WTC11 (cell line): Measurements from ENCODE around the gene ZC3H12D. TPM values are rescaled to one million over a fixed set of nuclear protein-coding genes. Genes with fewer than 3 reads are reported as not detected.

Experiments
- ATAC-seq: fragments of 200-7000 bp; cut with Tn5 transposase; 2 replicates; pipeline ENCODE4 v1.10.0; 2021; ENCODE audit warnings: mild to moderate bottlenecking, moderate library complexity
- CTCF ChIA-PET: fragments of 300-600 bp; sonication (Branson Sonifier 250); formaldehyde crosslinking; loops from one replicate; lab custom pipeline; 2021; ENCODE audit warnings: antibody characterized with exemption; lab: Charles Lee
- POLR2A ChIA-PET: fragments of 350-600 bp; sonication (Branson Sonifier 250); formaldehyde crosslinking; loops from one replicate; lab custom pipeline; 2021; ENCODE audit warnings: antibody characterized with exemption; lab: Charles Lee
- DNase-seq: peaks from one replicate; pipeline ENCODE4 v3.0.0; 2021; ENCODE audit warnings: low spot score
- H3K27ac Mint-ChIP-seq: 2 replicates; pipeline ENCODE4 v1.8.0; 2021; ENCODE audit warnings: mixed read lengths
- H3K27me3 Mint-ChIP-seq: 2 replicates; pipeline ENCODE4 v1.8.0; 2021; ENCODE audit warnings: low read depth, mild to moderate bottlenecking, moderate library complexity, mixed read lengths
- H3K36me3 Mint-ChIP-seq: 2 replicates; pipeline ENCODE4 v1.8.0; 2021; ENCODE audit warnings: mixed read lengths
- H3K4me1 Mint-ChIP-seq: 2 replicates; pipeline ENCODE4 v1.8.0; 2022; ENCODE audit warnings: mixed read lengths
- H3K4me3 Mint-ChIP-seq: 2 replicates; pipeline ENCODE4 v1.8.0; 2021; ENCODE audit warnings: mild to moderate bottlenecking, moderate library complexity, mixed read lengths
- H3K9me3 Mint-ChIP-seq: 2 replicates; pipeline ENCODE4 v1.8.0; 2021; ENCODE audit warnings: mixed read lengths
- AR ChIP-seq: fragments of 250-450 bp; sonication (Bioruptor Pico); IDR thresholded peaks from 2 replicates; pipeline ENCODE4 v1.9.0; 2021; ENCODE audit warnings: mild to moderate bottlenecking
- CDX4 ChIP-seq: fragments of 250-450 bp; sonication (Bioruptor Pico); IDR thresholded peaks from 2 replicates; pipeline ENCODE4 v1.9.0; 2021; ENCODE audit warnings: moderate library complexity, mild to moderate bottlenecking, inconsistent platforms, borderline replicate concordance
- CREM ChIP-seq: sonication (generic); formaldehyde crosslinking; IDR thresholded peaks from 2 replicates; pipeline ENCODE4 v1.8.1; 2022; ENCODE audit warnings: mild to moderate bottlenecking, missing genetic modification reagents, moderate library complexity
- EMX1 ChIP-seq: fragments of 250-450 bp; sonication (Bioruptor Pico); IDR thresholded peaks from 2 replicates; pipeline ENCODE4 v1.8.0; 2021; ENCODE audit warnings: mild to moderate bottlenecking
- ETV6 ChIP-seq: sonication (generic); formaldehyde crosslinking; IDR thresholded peaks from 2 replicates; pipeline ENCODE4 v1.8.1; 2022; ENCODE audit warnings: mild to moderate bottlenecking, missing genetic modification reagents
- IRF2 ChIP-seq: sonication (generic); formaldehyde crosslinking; IDR thresholded peaks from 2 replicates; pipeline ENCODE4 v1.8.0; 2022; ENCODE audit warnings: low read depth, missing genetic modification reagents, borderline replicate concordance
- KAT7 ChIP-seq: sonication (generic); formaldehyde crosslinking; IDR thresholded peaks from 2 replicates; pipeline ENCODE4 v1.8.1; 2023; ENCODE audit warnings: missing genetic modification reagents, mild to moderate bottlenecking, borderline replicate concordance
- MXD4 ChIP-seq: fragments of 250-450 bp; sonication (Bioruptor Pico); IDR thresholded peaks from 2 replicates; pipeline ENCODE4 v1.8.0; 2021; ENCODE audit warnings: mild to moderate bottlenecking, moderate library complexity, borderline replicate concordance
- NFATC4 ChIP-seq: fragments of 250-450 bp; sonication (Bioruptor Pico); IDR thresholded peaks from 2 replicates; pipeline ENCODE4 v1.9.0; 2021; ENCODE audit warnings: mild to moderate bottlenecking
- RELA ChIP-seq: sonication (generic); formaldehyde crosslinking; IDR thresholded peaks from 2 replicates; pipeline ENCODE4 v1.8.1; 2022; ENCODE audit warnings: missing genetic modification reagents, mild to moderate bottlenecking, borderline replicate concordance
- SMAD4 ChIP-seq: sonication (generic); formaldehyde crosslinking; IDR thresholded peaks from 2 replicates; pipeline ENCODE4 v1.8.0; 2022; ENCODE audit warnings: mild to moderate bottlenecking, missing genetic modification reagents
- USF1 ChIP-seq: sonication (generic); formaldehyde crosslinking; IDR thresholded peaks from 2 replicates; pipeline ENCODE4 v1.8.0; 2022; ENCODE audit warnings: mild to moderate bottlenecking, missing genetic modification reagents
- ZNF219 ChIP-seq: sonication (generic); formaldehyde crosslinking; IDR thresholded peaks from 2 replicates; pipeline ENCODE4 v1.8.0; 2023; ENCODE audit warnings: missing genetic modification reagents, mild to moderate bottlenecking, borderline replicate concordance
- ZNF396 ChIP-seq: fragments of 250-450 bp; sonication (Bioruptor Pico); IDR thresholded peaks from 2 replicates; pipeline ENCODE4 v1.8.0; 2021; ENCODE audit warnings: mild to moderate bottlenecking, moderate library complexity, borderline replicate concordance
- total RNA-seq: library from RNA; stranded (reverse); gene quantifications from 3 replicates; pipeline ENCODE4 v1.2.3, GENCODE V29; 2021
- TF ChIP-seq, protein P1 (sequence below): sonication (generic); formaldehyde crosslinking; IDR thresholded peaks from 2 replicates; pipeline ENCODE4 v1.8.1; 2022; ENCODE audit warnings: low read depth, missing genetic modification reagents, borderline replicate concordance
- TF ChIP-seq, protein P2 (sequence below): sonication (generic); formaldehyde crosslinking; IDR thresholded peaks from 2 replicates; pipeline ENCODE4 v1.8.1; 2022; ENCODE audit warnings: mild to moderate bottlenecking, missing genetic modification reagents, moderate library complexity, borderline replicate concordance
- TF ChIP-seq, protein P3 (sequence below): sonication (generic); formaldehyde crosslinking; IDR thresholded peaks from 2 replicates; pipeline ENCODE4 v1.8.1; 2022; ENCODE audit warnings: low read depth, mild to moderate bottlenecking, moderate library complexity, missing genetic modification reagents, borderline replicate concordance
- TF ChIP-seq, protein P4 (sequence below): fragments of 250-450 bp; sonication (Bioruptor Pico); IDR thresholded peaks from 2 replicates; pipeline ENCODE4 v2.1.2; 2022; ENCODE audit warnings: mild to moderate bottlenecking, moderate library complexity
- TF ChIP-seq, protein P5 (sequence below): sonication (generic); formaldehyde crosslinking; IDR thresholded peaks from 2 replicates; pipeline ENCODE4 v1.8.0; 2022; ENCODE audit warnings: mild to moderate bottlenecking, missing genetic modification reagents
- TF ChIP-seq, protein P6 (sequence below): sonication (generic); formaldehyde crosslinking; IDR thresholded peaks from 2 replicates; pipeline ENCODE4 v1.8.1; 2022; ENCODE audit warnings: mild to moderate bottlenecking, moderate library complexity, missing genetic modification reagents

The ZC3H12D gene
- total RNA-seq, 1 experiment from 2014 or later = 0.13 TPM

GRCh38 chr6:149453597-149454345 is 31.0 kb downstream of the ZC3H12D start (continued):
- TF ChIP-seq, protein P1, sequence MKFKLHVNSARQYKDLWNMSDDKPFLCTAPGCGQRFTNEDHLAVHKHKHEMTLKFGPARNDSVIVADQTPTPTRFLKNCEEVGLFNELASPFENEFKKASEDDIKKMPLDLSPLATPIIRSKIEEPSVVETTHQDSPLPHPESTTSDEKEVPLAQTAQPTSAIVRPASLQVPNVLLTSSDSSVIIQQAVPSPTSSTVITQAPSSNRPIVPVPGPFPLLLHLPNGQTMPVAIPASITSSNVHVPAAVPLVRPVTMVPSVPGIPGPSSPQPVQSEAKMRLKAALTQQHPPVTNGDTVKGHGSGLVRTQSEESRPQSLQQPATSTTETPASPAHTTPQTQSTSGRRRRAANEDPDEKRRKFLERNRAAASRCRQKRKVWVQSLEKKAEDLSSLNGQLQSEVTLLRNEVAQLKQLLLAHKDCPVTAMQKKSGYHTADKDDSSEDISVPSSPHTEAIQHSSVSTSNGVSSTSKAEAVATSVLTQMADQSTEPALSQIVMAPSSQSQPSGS (CRISPR knock-in tag) = no peak
- TF ChIP-seq USF1 (CRISPR knock-in tag) (no peak), EMX1 (no peak), ETV6 (CRISPR knock-in tag) (no peak), ZNF396 (CRISPR knock-in tag) (no peak), RELA (no peak), KAT7 (no peak)
- TF ChIP-seq, protein P2, sequence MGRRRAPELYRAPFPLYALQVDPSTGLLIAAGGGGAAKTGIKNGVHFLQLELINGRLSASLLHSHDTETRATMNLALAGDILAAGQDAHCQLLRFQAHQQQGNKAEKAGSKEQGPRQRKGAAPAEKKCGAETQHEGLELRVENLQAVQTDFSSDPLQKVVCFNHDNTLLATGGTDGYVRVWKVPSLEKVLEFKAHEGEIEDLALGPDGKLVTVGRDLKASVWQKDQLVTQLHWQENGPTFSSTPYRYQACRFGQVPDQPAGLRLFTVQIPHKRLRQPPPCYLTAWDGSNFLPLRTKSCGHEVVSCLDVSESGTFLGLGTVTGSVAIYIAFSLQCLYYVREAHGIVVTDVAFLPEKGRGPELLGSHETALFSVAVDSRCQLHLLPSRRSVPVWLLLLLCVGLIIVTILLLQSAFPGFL (CRISPR knock-in tag) = no peak
- TF ChIP-seq, protein P3, sequence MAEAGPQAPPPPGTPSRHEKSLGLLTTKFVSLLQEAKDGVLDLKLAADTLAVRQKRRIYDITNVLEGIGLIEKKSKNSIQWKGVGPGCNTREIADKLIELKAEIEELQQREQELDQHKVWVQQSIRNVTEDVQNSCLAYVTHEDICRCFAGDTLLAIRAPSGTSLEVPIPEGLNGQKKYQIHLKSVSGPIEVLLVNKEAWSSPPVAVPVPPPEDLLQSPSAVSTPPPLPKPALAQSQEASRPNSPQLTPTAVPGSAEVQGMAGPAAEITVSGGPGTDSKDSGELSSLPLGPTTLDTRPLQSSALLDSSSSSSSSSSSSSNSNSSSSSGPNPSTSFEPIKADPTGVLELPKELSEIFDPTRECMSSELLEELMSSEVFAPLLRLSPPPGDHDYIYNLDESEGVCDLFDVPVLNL = no peak
- TF ChIP-seq, all 79 proteins: peak for 0

DNA sequence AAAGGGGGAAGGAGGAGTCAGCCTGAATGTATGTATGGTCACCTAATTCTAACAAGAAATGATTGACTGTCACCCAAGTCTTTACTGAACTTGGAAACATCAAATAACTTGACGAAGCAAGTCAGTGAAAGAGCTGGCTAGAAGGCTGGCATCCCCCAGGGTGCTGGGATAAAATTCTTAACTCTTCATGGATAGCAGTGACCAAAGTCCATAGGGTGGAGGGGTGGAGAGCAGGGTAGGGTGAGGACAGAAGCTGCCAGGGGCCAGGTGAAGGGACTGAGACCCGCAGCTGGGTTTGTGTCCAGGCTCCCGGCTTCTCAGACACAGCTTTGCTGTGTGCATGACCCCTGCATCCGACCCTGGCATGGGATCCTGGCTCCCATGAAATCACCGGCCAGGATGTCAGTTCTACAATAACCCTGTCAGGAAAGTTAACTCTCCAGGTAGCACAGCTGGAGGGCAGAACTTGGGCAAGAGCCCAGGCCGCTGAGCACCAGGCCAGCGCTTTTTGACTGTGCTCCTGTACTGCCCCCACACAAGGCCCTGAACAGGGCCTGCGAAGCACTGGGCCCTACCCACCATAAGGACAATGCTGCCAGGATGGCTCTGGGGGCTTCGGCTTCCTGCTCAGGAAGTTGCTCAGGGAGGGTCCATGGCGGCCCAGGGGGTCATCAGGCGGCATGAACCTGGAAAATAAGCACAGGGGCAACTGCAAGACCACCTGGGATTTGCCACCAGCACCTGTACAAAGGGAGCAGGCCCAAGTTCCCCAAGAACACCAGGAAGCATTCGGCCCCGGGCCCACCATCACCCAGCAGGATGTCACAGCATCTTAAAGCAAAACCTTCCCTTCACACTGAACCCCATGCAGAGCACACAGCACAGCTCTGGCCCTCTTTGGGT is 32.5 kb downstream of the ZC3H12D start:
- Mint-ChIP-seq H3K27ac (no peak overlapping the region), H3K4me1 (no peaks in the 10 kb centered on the region), H3K4me3 (peak overlapping the region; percentile 53), H3K36me3 (no peaks in the 10 kb centered on the region), H3K9me3 (no peaks in the 10 kb centered on the region), H3K27me3 (peaks cover 47% of the 10 kb centered on the region)
- POLR2A ChIA-PET = no interaction called here
- ATAC-seq (no peak), DNase-seq (no peak)
- CTCF ChIA-PET = no interaction called here
- TF ChIP-seq SMAD4 (CRISPR knock-in tag) (no peak), NFATC4 (no peak), ZNF219 (CRISPR knock-in tag) (no peak), CDX4 (CRISPR knock-in tag) (no peak), AR (CRISPR knock-in tag) (no peak), CREM (CRISPR knock-in tag) (no peak), MXD4 (CRISPR knock-in tag) (no peak), IRF2 (CRISPR knock-in tag) (no peak)
- TF ChIP-seq, protein P4, sequence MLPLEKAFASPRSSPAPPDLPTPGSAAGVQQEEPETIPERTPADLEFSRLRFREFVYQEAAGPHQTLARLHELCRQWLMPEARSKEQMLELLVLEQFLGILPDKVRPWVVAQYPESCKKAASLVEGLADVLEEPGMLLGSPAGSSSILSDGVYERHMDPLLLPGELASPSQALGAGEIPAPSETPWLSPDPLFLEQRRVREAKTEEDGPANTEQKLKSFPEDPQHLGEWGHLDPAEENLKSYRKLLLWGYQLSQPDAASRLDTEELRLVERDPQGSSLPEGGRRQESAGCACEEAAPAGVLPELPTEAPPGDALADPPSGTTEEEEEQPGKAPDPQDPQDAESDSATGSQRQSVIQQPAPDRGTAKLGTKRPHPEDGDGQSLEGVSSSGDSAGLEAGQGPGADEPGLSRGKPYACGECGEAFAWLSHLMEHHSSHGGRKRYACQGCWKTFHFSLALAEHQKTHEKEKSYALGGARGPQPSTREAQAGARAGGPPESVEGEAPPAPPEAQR (CRISPR knock-in tag) = no peak
- TF ChIP-seq, protein P5, sequence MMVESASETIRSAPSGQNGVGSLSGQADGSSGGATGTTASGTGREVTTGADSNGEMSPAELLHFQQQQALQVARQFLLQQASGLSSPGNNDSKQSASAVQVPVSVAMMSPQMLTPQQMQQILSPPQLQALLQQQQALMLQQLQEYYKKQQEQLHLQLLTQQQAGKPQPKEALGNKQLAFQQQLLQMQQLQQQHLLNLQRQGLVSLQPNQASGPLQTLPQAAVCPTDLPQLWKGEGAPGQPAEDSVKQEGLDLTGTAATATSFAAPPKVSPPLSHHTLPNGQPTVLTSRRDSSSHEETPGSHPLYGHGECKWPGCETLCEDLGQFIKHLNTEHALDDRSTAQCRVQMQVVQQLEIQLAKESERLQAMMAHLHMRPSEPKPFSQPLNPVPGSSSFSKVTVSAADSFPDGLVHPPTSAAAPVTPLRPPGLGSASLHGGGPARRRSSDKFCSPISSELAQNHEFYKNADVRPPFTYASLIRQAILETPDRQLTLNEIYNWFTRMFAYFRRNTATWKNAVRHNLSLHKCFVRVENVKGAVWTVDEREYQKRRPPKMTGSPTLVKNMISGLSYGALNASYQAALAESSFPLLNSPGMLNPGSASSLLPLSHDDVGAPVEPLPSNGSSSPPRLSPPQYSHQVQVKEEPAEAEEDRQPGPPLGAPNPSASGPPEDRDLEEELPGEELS (CRISPR knock-in tag) = no peak
- TF ChIP-seq, protein P6, sequence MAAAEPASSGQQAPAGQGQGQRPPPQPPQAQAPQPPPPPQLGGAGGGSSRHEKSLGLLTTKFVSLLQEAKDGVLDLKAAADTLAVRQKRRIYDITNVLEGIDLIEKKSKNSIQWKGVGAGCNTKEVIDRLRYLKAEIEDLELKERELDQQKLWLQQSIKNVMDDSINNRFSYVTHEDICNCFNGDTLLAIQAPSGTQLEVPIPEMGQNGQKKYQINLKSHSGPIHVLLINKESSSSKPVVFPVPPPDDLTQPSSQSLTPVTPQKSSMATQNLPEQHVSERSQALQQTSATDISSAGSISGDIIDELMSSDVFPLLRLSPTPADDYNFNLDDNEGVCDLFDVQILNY (CRISPR knock-in tag) = no peak
